EL (cell line): ENCODE results near the gene XRCC5.
A peak's percentile ranks its signal among the peaks of the same experiment; 100 is the strongest.

ENCODE experiments used
- DNase-seq: peaks from one replicate; pipeline ENCODE4 v3.0.0-alpha.2; 2016

XRCC5 gene

DNA sequence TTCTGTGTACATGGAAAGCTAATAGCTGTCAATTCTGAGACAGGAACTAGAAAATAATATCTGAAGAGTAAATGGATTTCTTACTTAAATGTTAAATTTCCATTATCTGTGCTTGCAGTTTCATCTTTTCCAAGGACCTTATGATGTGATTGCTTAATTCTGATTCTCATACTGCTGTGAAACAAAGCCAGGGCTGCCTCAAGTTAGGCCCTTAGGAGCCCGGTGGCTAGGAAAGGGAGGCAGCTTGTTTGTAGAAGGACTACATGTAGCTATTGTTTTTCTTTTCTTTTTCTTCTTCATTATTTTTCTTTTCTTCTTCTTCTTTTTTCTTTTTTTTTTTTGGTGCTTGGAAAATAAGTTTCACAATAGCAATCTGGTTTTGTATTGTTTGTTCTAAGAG is 50.5 kb downstream of the XRCC5 start:
- no peak for DNase-seq

GRCh38 chr2:216160786-216161185 is 51.6 kb downstream of the XRCC5 start:
- DNase-seq, result no peak

DNA sequence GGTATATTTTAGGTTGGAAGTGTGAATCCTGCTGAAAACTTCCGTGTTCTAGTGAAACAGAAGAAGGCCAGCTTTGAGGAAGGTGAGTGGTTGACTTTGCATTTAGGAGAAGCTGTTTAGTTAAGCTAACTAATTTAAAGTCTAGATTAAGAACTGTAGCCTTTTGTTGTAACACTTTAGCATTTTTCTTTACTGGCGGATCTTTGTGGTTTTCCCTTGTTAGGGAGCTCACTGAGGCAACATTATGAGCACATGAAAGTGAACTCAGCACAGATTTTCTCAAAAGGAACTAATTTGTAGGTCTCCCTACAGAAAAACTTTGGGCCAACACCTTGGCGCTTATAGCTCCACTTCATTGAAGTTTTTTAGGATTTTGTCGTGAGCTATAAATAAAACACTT is 52.8 kb downstream of the XRCC5 start:
- no peak for DNase-seq

- DNase-seq, result no peak
These were observed 54.4 kb downstream of the XRCC5 start for GRCh38 chr2:216163518-216163917.

DNA sequence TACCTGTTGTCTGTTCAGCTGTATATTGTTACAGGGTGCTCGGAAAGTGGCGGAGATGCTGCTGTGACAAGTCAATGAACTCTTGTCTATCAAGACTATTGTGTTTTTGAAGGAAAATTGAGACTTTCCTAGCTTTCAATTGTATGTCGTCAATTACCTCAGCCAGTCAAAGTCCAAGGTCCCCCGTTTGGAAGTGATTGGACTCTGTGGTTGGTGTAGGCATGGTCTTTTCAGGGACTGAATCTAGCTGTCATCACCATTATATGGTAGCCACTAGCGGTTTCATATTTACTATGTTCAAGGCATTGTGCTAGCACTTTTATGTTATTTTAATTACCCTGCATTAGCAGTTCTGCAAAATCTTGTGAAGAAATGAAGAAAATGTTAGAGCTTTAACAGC is 54.9 kb downstream of the XRCC5 start:
- DNase-seq, result no peak

- no peak for DNase-seq
These were observed 55.4 kb downstream of the XRCC5 start for GRCh38 chr2:216164576-216164975.

DNA sequence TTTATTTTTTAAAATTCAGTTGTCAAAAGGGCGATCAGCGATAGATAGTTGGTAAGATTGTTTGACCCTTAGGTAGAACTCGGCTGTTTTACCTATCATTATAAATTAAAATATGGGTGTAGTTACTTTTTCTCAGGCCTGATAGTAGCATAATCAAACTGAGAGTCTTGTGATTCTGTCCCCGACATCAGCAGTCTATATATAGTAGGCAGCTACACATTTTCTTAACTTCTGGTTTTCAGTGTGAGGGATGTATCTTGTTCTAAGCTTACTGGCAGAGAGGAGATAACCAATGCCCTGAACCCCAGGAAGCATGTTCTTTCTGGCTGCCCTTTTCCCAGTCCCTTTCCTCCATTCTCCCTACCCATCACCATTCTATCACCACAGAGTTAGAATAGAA is 56.6 kb downstream of the XRCC5 start:
- no peak for DNase-seq

GRCh38 chr2:216169087-216169486 is 59.9 kb downstream of the XRCC5 start:
- DNase-seq, result no peak

GRCh38 chr2:216170076-216170763 is 61.1 kb downstream of the XRCC5 start:
- no peak for DNase-seq

- DNase-seq, result no peak
These were observed 61.9 kb downstream of the XRCC5 start for GRCh38 chr2:216171011-216171410.

DNA sequence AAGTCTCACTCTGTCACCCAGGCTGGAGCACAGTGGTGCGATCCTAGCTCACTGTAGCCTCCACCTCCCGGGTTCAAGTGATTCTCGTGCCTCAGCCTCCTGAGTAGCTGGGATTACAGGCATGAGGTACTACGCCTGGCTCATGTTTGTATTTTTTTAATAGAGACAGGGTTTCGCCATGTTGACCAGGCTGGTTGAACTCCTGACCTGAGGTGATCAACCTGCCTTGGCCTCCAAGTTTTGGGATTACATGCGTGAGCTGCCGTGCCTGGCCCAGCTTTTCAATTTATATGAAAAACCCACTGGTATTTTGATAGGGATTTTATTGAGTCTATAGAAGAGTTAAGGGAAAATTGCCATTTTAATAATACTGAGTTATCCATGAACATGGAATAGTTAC is 63.3 kb downstream of the XRCC5 start:
- DNase-seq, result no peak

GRCh38 chr2:216179015-216179414 is 69.9 kb downstream of the XRCC5 start:
- no peak for DNase-seq

DNA sequence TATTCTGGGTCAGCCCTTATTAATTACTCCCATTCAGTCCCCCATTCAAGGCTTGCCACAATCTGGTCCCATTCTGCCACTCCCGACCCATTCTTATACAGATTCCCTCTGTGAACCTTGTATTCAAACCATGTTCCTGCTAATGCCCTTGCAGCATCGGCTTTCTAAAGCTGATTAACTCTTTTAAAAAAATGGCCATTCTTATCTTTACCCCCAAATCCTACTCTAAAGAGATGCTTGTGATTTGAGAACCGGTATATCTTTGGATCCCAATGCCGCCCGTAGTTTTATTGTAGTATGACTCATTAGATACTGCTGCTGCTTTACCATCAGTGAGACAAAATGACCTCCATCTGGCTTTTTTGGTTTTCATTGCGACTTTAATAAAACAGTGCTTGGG is 72.2 kb downstream of the XRCC5 start:
- DNase-seq, result peak; percentile 25

GRCh38 chr2:216181953-216182461 is 72.9 kb downstream of the XRCC5 start:
- no peak for DNase-seq

DNA sequence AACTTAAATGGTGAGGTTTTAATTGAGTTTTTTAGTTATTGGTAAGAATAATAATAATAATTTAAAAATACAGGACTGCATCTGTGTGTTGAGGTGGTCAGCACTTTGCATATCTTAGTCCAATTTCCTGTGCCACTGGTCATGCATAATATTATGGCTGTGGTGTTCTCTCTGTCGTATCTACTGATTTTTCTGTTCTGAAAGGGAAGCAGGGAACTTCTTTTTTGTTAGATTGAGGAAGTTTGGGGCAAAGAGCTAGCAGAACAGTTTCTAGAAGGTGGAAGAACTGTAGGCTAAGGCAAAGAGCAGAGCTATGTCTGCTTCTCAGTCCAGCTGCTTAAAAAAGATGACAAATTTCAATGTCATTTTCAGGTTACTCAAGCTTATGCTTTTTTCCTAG is 74.3 kb downstream of the XRCC5 start:
- DNase-seq, result no peak

- no peak for DNase-seq
These were observed 79.4 kb downstream of the XRCC5 start for GRCh38 chr2:216188559-216188850.

DNA sequence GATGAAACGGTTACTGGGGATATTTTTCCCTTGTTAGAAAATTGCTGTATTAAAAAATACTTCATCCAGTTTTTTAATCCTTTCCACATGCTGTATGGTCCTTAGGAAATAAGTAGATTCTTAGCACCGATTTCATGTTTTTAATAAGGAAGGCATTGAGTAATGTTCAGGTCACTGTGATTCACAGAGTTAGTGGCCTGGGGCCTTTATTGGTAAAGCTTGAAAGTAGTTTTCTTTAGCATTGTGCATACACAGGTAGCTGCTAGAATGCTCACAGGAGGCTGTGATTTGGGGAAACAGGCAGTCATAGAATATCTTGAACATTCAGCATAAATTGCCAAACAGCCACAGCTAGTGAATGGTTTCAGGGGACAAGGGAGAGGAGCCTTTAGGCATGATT is 79.8 kb downstream of the XRCC5 start:
- peak; percentile 63 for DNase-seq

- DNase-seq, result peak; percentile 32
These were observed 80.3 kb downstream of the XRCC5 start for GRCh38 chr2:216189410-216189809.

DNA sequence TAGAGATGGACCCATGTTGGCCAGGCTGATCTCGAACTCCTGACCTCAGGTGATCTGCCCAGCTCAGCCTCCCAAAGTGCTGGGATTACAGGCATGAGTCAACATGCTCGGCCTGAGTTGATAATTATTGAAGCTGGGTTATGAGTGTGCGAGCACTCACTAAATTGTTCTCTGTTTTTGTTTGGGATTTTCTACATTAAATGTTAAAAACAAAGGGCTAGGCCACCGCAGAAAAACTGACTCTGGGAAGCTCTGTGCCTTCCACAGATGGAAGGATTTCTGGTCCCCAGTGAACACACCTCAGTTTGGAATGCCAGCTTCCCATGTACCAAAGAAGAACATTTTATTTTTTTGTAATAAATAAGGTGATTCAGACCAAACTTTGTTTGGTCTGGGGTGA is 83.0 kb downstream of the XRCC5 start:
- DNase-seq, result no peak

DNA sequence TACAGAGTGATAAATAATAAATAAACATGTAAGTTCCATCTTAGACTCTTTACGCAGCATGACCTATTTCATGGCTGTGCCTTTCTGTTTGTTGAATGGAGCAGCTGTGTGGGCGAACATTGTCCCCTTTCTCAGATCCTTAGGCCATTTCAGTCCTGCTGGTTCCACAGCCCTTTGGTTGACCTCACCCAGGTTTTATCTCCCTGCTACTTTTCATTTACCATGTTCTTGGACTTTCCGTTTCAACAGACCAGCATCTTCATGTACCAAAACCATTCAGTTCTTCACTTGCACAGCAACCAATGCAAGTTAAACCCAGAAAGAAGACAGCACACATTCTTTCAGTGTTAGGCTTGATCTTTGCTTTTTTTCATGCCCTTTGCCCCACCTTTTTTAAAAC is 83.8 kb downstream of the XRCC5 start:
- no peak for DNase-seq

DNA sequence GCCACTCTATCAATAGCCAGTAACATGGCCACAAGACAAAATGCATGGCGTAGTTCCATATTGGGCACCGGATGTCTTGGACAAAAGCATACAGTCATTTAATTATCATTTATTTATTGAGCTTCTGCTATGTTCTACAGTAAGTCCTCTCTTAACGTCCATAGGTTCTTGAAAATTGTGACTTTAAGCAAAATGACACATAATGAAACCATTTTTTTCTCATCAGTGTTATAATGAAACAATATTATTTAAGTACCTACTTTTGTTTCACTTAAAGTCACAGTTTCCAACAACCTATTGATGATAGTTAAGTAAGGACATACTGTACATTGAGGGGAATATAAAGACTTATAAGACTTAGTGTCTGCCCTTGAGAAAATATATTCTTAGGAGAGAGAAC is 84.9 kb downstream of the XRCC5 start:
- no peak for DNase-seq

DNA sequence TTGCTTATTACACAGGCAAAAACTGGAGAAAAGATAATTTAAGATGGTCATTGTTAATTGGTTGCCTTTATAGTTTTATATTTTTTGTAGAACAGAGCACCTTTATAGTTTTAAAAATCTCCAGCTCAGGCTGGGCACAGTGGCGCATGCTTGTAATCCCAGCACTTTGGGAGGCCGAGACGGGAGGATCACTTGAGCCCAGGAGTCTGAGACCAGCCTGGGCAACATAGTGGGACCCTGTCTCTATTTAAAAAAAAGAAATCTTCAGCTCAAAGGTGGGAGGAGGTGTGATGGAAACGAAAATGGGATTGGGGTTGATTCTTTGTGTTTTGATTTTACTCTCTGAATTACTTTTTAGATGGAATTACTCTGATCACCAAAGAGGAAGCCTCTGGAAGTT is 85.4 kb downstream of the XRCC5 start:
- no peak for DNase-seq

DNA sequence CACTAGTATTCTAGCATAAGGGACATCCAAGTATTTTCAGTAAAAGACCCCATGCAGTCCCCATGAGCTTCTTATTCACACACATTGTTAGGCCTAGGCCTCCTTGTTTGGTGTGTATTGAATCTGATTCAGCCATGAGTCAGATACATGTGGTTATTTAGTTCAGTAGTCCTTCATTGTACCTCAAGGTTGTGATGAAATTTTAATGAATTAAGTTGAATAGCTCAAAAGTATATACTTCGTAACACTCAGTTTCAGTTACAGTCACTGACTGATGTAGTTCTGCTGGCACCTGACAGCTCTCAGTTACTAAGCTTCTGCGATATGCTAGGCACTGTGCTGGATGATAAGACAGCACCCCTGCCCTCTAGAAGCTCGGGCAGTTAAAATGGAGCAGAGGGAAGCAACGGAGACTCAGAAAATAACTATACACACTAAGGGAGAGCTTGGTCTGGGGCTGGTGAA is 86.4 kb downstream of the XRCC5 start:
- DNase-seq, result peak; percentile 80

DNA sequence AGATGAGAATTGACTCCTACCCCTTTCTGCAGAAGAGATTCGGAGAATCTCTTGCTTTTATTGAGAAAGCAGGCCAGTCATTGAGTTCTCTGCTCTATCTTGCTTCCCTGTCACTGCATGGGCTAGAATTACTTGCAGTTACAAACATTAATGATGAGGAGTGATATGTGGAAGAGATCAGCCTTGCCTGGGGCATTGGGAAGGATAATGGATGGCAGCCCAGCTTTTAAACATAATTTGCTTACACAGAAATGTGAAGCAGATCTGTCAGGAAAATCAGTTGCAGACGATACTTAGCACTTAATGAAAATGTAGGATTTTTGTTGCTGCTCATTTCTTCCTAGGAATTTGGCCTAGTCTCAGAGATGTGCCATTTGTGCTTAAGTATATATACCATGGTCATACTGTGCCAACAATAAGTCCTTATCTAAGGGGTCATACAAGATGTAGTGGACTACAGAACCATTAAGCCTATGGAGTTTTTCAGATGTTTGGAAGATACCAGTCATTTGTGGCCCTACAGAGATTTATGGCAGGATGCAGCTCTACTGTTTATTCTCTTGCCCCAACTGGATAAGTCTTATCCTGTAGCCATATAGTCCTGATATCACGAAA is 92.7 kb downstream of the XRCC5 start:
- no peak for DNase-seq

GRCh38 chr2:216202626-216203250 is 93.6 kb downstream of the XRCC5 start:
- no peak for DNase-seq
